LNCAP (cell line): ENCODE results near the gene CCL11.

ENCODE experiments used
- CTCF ChIP-seq: fragments of 450-650 bp; IDR thresholded peaks from 2 replicates; pipeline ENCODE4 v1.5.1; 2017; ENCODE audit warnings: mild to moderate bottlenecking

Gene CCL11

GRCh38 chr17:34301986-34302385 is 16.4 kb downstream of the CCL11 start:
- TF ChIP-seq CTCF = no peak

GRCh38 chr17:34302636-34303035 is 17.1 kb downstream of the CCL11 start:
- TF ChIP-seq CTCF = no peak

- TF ChIP-seq CTCF = no peak
These were observed 18.1 kb downstream of the CCL11 start for GRCh38 chr17:34303606-34304005.

- no peak for TF ChIP-seq CTCF
These were observed 19.5 kb downstream of the CCL11 start for GRCh38 chr17:34305061-34305460.

- TF ChIP-seq CTCF = no peak
These were observed 20.1 kb downstream of the CCL11 start for GRCh38 chr17:34305606-34306005.

DNA sequence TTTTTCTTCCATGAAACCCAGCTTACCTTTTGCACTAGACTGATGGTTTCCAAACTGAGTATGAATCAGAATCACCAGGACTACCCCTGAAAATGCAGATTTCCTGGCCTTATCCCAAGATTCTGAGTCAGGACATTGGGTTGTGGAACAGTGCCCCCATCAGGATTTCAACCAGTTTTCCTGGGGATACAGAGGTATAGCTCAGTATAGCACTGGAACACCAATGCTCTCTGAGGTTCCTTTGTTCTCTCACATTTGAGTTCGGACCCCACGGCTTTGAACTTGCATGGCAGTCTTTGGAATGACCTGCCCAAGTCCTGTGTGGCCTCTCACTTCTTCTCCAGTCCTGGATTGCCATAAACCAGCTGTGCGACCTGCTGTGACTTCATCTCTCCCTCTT is 20.9 kb downstream of the CCL11 start:
- TF ChIP-seq CTCF = no peak; the same call in 1 of the 2 replicates

- TF ChIP-seq CTCF = no peak
These were observed 21.6 kb downstream of the CCL11 start for GRCh38 chr17:34307110-34307509.

DNA sequence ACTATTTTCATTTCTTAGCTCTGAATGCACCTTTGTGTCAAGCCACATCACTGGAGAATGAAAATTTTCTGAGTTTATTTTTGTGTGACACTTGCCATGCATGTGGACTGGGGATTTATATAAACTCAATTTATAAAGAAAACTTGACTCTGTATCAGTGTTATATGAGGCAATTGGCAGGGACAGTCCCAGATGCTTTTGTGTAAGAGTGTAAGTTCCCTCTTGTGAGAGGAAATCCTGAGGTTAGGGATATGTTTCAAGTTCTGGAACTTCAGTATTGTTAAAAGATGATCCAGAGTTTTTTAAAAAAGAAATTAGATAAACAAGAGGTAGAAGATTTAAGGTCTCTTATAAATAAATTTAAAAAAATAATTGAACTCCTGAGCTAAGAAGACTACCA is 22.8 kb downstream of the CCL11 start:
- TF ChIP-seq CTCF = no peak
